Measurements from ENCODE around the gene HOTAIR.

DNA sequence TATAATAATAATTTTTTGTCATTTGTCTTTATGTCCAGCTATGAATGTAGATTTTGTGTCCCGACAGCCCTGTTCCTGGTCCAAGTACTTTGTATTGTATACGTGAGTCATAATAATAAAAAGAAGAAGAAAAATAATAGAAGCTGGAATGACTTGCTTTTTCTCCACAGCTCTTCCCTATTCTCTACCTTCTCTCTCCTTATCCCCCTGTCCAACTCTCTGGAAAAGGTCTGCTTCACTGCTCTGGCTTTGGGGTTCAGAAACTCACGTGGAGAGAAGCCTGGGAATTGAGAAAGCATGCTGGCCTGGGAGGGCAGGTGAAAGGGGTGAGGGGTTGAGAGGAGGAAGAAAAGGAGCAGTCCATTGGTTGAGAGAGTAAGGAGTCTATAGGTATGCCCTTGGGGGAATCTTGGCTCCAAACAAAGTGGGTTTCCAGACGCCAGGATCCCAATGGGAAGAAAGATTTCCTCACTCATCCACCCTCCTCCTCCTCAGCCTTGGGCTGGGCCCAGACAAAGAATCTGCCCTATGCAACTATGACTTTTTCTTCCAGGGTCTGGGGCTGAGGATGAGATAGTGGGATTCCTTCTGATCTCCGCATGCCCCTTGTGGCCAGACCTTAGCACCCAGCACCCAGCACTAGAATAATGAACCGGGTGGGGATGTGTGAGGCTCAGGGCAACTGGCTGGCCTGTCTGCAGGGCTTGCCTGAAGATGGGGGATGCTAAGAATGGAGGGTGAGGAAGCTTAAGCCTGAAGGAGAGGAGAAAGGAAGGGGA is 38.1 kb upstream of the HOTAIR start:
- TF ChIP-seq ZFP3 (CRISPR knock-in tag; IDR thresholded peaks at IDR 0.05) (no peak), ARNTL (CRISPR knock-in tag; IDR thresholded peaks at IDR 0.05; ENCODE audit: borderline replicate concordance, low read depth) (no peak), TOX (CRISPR knock-in tag; IDR thresholded peaks at IDR 0.05; ENCODE audit: borderline replicate concordance) (no peak), SNAI2 (CRISPR knock-in tag; IDR thresholded peaks at IDR 0.05) (no peak), BACH2 (CRISPR knock-in tag; IDR thresholded peaks at IDR 0.05; ENCODE audit: borderline replicate concordance) (no peak), OSR1 (CRISPR knock-in tag; IDR thresholded peaks at IDR 0.05) (no peak), ISL1 (CRISPR knock-in tag; IDR thresholded peaks at IDR 0.05) (no peak)
- TF ChIP-seq, protein P1, sequence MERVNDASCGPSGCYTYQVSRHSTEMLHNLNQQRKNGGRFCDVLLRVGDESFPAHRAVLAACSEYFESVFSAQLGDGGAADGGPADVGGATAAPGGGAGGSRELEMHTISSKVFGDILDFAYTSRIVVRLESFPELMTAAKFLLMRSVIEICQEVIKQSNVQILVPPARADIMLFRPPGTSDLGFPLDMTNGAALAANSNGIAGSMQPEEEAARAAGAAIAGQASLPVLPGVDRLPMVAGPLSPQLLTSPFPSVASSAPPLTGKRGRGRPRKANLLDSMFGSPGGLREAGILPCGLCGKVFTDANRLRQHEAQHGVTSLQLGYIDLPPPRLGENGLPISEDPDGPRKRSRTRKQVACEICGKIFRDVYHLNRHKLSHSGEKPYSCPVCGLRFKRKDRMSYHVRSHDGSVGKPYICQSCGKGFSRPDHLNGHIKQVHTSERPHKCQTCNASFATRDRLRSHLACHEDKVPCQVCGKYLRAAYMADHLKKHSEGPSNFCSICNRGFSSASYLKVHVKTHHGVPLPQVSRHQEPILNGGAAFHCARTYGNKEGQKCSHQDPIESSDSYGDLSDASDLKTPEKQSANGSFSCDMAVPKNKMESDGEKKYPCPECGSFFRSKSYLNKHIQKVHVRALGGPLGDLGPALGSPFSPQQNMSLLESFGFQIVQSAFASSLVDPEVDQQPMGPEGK (CRISPR knock-in tag; IDR thresholded peaks at IDR 0.05; ENCODE audit: borderline replicate concordance): no peak
- TF ChIP-seq, protein P2, sequence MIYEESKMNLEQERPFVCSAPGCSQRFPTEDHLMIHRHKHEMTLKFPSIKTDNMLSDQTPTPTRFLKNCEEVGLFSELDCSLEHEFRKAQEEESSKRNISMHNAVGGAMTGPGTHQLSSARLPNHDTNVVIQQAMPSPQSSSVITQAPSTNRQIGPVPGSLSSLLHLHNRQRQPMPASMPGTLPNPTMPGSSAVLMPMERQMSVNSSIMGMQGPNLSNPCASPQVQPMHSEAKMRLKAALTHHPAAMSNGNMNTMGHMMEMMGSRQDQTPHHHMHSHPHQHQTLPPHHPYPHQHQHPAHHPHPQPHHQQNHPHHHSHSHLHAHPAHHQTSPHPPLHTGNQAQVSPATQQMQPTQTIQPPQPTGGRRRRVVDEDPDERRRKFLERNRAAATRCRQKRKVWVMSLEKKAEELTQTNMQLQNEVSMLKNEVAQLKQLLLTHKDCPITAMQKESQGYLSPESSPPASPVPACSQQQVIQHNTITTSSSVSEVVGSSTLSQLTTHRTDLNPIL (CRISPR knock-in tag; IDR thresholded peaks at IDR 0.05; ENCODE audit: low read depth): no peak
